SK-N-SH treated with all-trans-retinoic acid at 6 μM for 48 hours (cell line): ENCODE measurements around the gene GGT1.

ENCODE experiments used
- ATAC-seq: fragments of 200-7000 bp; cut with Tn5 transposase; 3 replicates; pipeline ENCODE4 v1.9.1; 2020; ENCODE audit warnings: mild to moderate bottlenecking, moderate library complexity
- ARNTL ChIP-seq: fragments of 450-650 bp; formaldehyde crosslinking; IDR thresholded peaks from 2 replicates; pipeline ENCODE4 v1.5.0; 2020; ENCODE audit warnings: low read depth, mild to moderate bottlenecking, moderate library complexity, borderline replicate concordance
- CREB5 ChIP-seq: fragments of 250-450 bp; sonication (Bioruptor Pico); IDR thresholded peaks from 2 replicates; pipeline ENCODE4 v1.5.1; 2020; ENCODE audit warnings: low read depth, mild to moderate bottlenecking, moderate library complexity
- CSDC2 ChIP-seq: fragments of 250-450 bp; sonication (Bioruptor Pico); IDR thresholded peaks from 2 replicates; pipeline ENCODE4 v1.5.0; 2020; ENCODE audit warnings: mild to moderate bottlenecking, moderate library complexity
- ESRRG ChIP-seq: fragments of 250-450 bp; sonication (Bioruptor Pico); IDR thresholded peaks from 2 replicates; pipeline ENCODE4 v1.6.1; 2021; ENCODE audit warnings: mild to moderate bottlenecking
- GLIS3 ChIP-seq: fragments of 250-450 bp; sonication (Bioruptor Pico); IDR thresholded peaks from 2 replicates; pipeline ENCODE4 v1.5.0; 2020; ENCODE audit warnings: mild to moderate bottlenecking, moderate library complexity
- ISL1 ChIP-seq: fragments of 250-450 bp; sonication (Bioruptor Pico); IDR thresholded peaks from 2 replicates; pipeline ENCODE4 v2.1.2; 2022; ENCODE audit warnings: mild to moderate bottlenecking, moderate library complexity
- POU6F1 ChIP-seq: fragments of 250-450 bp; sonication (Bioruptor Pico); IDR thresholded peaks from 2 replicates; pipeline ENCODE4 v1.8.0; 2021; ENCODE audit warnings: low read depth, mild to moderate bottlenecking, moderate library complexity, borderline replicate concordance
- PPARA ChIP-seq: fragments of 250-450 bp; sonication (Bioruptor Pico); IDR thresholded peaks from 2 replicates; pipeline ENCODE4 v1.5.0; 2020; ENCODE audit warnings: mild to moderate bottlenecking, borderline replicate concordance
- RARB ChIP-seq: fragments of 250-450 bp; sonication (Bioruptor Pico); IDR thresholded peaks from 2 replicates; pipeline ENCODE4 v1.8.0; 2021; ENCODE audit warnings: mild to moderate bottlenecking, moderate library complexity
- SNAI2 ChIP-seq: fragments of 250-450 bp; sonication (Bioruptor Pico); IDR thresholded peaks from 2 replicates; pipeline ENCODE4 v1.5.0; 2020; ENCODE audit warnings: mild to moderate bottlenecking, moderate library complexity
- TCF4 ChIP-seq: fragments of 250-450 bp; sonication (Bioruptor Pico); IDR thresholded peaks from 2 replicates; pipeline ENCODE4 v1.8.0; 2021; ENCODE audit warnings: mild to moderate bottlenecking, moderate library complexity, borderline replicate concordance
- TOX ChIP-seq: fragments of 250-450 bp; sonication (Bioruptor Pico); IDR thresholded peaks from 2 replicates; pipeline ENCODE4 v1.8.0; 2021; ENCODE audit warnings: mild to moderate bottlenecking, moderate library complexity, borderline replicate concordance
- ZC3H10 ChIP-seq: fragments of 250-450 bp; sonication (Bioruptor Pico); IDR thresholded peaks from 2 replicates; pipeline ENCODE4 v1.5.1; 2021; ENCODE audit warnings: mild to moderate bottlenecking, moderate library complexity
- ZFP3 ChIP-seq: fragments of 250-450 bp; sonication (Bioruptor Pico); IDR thresholded peaks from 2 replicates; pipeline ENCODE4 v1.5.0; 2020; ENCODE audit warnings: mild to moderate bottlenecking, moderate library complexity
- ZFP30 ChIP-seq: fragments of 450-650 bp; formaldehyde crosslinking; IDR thresholded peaks from 2 replicates; pipeline ENCODE4 v1.5.0; 2022; ENCODE audit warnings: mild to moderate bottlenecking, moderate library complexity
- ZNF565 ChIP-seq: fragments of 450-650 bp; formaldehyde crosslinking; conservative IDR thresholded peaks from 2 replicates; pipeline ENCODE4 v1.5.0; 2020; ENCODE audit warnings: low read depth, mild to moderate bottlenecking, moderate library complexity
- ZNF70 ChIP-seq: fragments of 450-650 bp; formaldehyde crosslinking; IDR thresholded peaks from 2 replicates; pipeline ENCODE4 v1.5.0; 2020; ENCODE audit warnings: mild to moderate bottlenecking, moderate library complexity
- ZNF8 ChIP-seq: fragments of 450-650 bp; formaldehyde crosslinking; IDR thresholded peaks from 2 replicates; pipeline ENCODE4 v1.5.0; 2020; ENCODE audit warnings: mild to moderate bottlenecking, moderate library complexity
- TF ChIP-seq, protein P1 (sequence below): fragments of 250-450 bp; sonication (Bioruptor Pico); IDR thresholded peaks from 2 replicates; pipeline ENCODE4 v1.8.0; 2020; ENCODE audit warnings: mild to moderate bottlenecking, moderate library complexity, borderline replicate concordance
- TF ChIP-seq, protein P2 (sequence below): fragments of 250-450 bp; sonication (Bioruptor Pico); IDR thresholded peaks from 2 replicates; pipeline ENCODE4 v1.5.0; 2020; ENCODE audit warnings: mild to moderate bottlenecking, moderate library complexity

Gene GGT1

DNA sequence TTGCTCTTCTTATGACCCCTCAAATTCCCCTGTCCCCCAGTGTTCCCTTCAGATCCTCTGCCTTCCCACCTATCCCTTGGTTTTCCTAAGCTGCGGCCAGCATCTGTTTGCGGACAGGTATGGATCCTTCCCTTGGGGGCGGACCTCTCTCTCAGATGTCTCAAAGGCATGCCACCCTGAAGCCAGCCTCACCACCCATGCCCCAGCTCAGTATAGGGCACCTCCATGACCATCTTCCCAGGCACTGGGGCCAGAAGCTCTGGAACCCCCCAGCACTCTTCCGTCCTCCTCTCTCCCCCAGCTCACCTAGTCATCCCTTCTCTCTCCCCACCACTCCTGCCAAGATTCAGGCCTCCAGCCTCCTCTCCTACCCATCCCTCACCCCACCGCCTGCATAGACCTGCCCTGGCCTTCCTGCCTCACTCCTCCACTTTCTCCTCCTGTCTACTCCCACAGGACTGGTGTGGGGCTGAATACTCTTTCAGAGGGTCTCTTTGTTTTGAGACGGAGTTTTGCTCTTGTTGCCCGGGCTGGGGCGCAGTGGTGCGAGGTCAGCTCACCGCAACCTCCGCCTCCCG, 12.3 kb upstream of the GGT1 start:
- TF ChIP-seq ESRRG (CRISPR knock-in tag) (no peak), GLIS3 (CRISPR knock-in tag) (no peak), ZC3H10 (CRISPR knock-in tag) (no peak), ZNF70 (CRISPR knock-in tag) (no peak), TCF4 (no peak), ARNTL (CRISPR knock-in tag) (no peak), ZNF8 (CRISPR knock-in tag) (no peak), ZNF565 (CRISPR knock-in tag) (no peak), POU6F1 (CRISPR knock-in tag) (no peak), CSDC2 (CRISPR knock-in tag) (no peak), RARB (CRISPR knock-in tag) (no peak), ZFP3 (no peak), SNAI2 (CRISPR knock-in tag) (no peak), ZFP30 (CRISPR knock-in tag) (no peak), ISL1 (CRISPR knock-in tag) (no peak), CREB5 (CRISPR knock-in tag) (no peak)
- TF ChIP-seq, protein P1, sequence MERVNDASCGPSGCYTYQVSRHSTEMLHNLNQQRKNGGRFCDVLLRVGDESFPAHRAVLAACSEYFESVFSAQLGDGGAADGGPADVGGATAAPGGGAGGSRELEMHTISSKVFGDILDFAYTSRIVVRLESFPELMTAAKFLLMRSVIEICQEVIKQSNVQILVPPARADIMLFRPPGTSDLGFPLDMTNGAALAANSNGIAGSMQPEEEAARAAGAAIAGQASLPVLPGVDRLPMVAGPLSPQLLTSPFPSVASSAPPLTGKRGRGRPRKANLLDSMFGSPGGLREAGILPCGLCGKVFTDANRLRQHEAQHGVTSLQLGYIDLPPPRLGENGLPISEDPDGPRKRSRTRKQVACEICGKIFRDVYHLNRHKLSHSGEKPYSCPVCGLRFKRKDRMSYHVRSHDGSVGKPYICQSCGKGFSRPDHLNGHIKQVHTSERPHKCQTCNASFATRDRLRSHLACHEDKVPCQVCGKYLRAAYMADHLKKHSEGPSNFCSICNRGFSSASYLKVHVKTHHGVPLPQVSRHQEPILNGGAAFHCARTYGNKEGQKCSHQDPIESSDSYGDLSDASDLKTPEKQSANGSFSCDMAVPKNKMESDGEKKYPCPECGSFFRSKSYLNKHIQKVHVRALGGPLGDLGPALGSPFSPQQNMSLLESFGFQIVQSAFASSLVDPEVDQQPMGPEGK: no peak

DNA sequence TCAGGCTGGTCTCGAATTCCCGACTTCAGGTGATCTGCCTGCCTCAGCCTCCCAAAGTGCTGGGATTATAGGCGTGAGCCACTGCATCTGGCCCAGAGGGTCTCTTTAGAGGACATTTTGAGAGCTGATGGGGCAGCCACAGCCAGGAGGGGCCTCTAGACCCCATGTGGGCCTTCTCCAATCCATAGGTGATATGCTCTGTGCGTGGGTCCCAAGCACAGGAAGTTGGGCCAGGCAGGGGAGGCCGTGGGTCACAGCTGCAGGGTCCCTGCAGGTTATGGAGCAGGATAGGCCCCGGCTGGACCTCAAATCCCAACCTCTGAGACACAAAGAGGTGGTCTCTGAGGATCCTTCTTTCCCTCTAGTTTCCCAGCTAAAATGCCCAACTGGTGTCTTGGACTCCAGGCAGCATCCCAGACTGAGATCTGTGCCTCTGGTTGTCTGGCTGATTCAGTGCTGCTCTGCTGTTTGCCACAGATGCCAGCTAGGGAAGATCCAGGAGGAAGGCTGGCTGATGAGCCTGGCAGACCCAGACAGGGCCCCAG, 11.6 kb upstream of the GGT1 start:
- no peak for ATAC-seq

More for the DNA sequence above, 12.3 kb upstream of the GGT1 start:
- no peak for ATAC-seq

More for the DNA sequence above, 11.6 kb upstream of the GGT1 start:
- no peak for TF ChIP-seq CSDC2 (CRISPR knock-in tag)
- no peak for TF ChIP-seq RARB (CRISPR knock-in tag)
- TF ChIP-seq TCF4: no peak
- no peak for TF ChIP-seq PPARA (CRISPR knock-in tag)
- TF ChIP-seq ARNTL (CRISPR knock-in tag): no peak
- TF ChIP-seq ZFP3: no peak
- TF ChIP-seq TOX (CRISPR knock-in tag): no peak
- TF ChIP-seq ZC3H10 (CRISPR knock-in tag): no peak
- no peak for TF ChIP-seq ZNF70 (CRISPR knock-in tag)
- TF ChIP-seq ZNF8 (CRISPR knock-in tag): no peak
- no peak for TF ChIP-seq ESRRG (CRISPR knock-in tag)
- TF ChIP-seq CREB5 (CRISPR knock-in tag): no peak
- TF ChIP-seq ZNF565 (CRISPR knock-in tag): no peak
- no peak for TF ChIP-seq ISL1 (CRISPR knock-in tag)
- TF ChIP-seq, protein P1: no peak
- TF ChIP-seq, protein P2, sequence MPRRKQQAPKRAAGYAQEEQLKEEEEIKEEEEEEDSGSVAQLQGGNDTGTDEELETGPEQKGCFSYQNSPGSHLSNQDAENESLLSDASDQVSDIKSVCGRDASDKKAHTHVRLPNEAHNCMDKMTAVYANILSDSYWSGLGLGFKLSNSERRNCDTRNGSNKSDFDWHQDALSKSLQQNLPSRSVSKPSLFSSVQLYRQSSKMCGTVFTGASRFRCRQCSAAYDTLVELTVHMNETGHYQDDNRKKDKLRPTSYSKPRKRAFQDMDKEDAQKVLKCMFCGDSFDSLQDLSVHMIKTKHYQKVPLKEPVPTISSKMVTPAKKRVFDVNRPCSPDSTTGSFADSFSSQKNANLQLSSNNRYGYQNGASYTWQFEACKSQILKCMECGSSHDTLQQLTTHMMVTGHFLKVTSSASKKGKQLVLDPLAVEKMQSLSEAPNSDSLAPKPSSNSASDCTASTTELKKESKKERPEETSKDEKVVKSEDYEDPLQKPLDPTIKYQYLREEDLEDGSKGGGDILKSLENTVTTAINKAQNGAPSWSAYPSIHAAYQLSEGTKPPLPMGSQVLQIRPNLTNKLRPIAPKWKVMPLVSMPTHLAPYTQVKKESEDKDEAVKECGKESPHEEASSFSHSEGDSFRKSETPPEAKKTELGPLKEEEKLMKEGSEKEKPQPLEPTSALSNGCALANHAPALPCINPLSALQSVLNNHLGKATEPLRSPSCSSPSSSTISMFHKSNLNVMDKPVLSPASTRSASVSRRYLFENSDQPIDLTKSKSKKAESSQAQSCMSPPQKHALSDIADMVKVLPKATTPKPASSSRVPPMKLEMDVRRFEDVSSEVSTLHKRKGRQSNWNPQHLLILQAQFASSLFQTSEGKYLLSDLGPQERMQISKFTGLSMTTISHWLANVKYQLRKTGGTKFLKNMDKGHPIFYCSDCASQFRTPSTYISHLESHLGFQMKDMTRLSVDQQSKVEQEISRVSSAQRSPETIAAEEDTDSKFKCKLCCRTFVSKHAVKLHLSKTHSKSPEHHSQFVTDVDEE (CRISPR knock-in tag): no peak
- no peak for TF ChIP-seq SNAI2 (CRISPR knock-in tag)
